Chondrocyte (in vitro differentiated cells): ENCODE results near the gene KCNQ1. TPM values are rescaled to one million over a fixed set of nuclear protein-coding genes. Genes with fewer than 3 reads are reported as not detected.

Experiments
- DNase-seq: peaks from one replicate; pipeline ENCODE4 v3.0.0; 2021; ENCODE audit warnings: mixed read lengths, low spot score
- H3K27ac Mint-ChIP-seq: one replicate; pipeline ENCODE4 v1.8.0; 2021; ENCODE audit warnings: mild to moderate bottlenecking, moderate library complexity, mixed read lengths; ENCODE audit not compliant: unreplicated experiment
- H3K27me3 Mint-ChIP-seq: 2 replicates; pipeline ENCODE4 v1.8.0; 2021; ENCODE audit warnings: low read depth, mixed read lengths
- H3K36me3 Mint-ChIP-seq: 2 replicates; pipeline ENCODE4 v1.8.0; 2021; ENCODE audit warnings: low read depth, mixed read lengths
- H3K4me1 Mint-ChIP-seq: 2 replicates; pipeline ENCODE4 v1.8.0; 2021; ENCODE audit warnings: low read depth, mild to moderate bottlenecking, mixed read lengths
- H3K4me3 Mint-ChIP-seq: one replicate; pipeline ENCODE4 v1.8.0; 2021; ENCODE audit warnings: mild to moderate bottlenecking, moderate library complexity, mixed read lengths; ENCODE audit not compliant: unreplicated experiment
- H3K9me3 Mint-ChIP-seq: 2 replicates; pipeline ENCODE4 v1.8.0; 2021; ENCODE audit warnings: low read depth, mixed read lengths
- total RNA-seq: library from RNA; stranded (reverse); gene quantifications from 3 replicates; pipeline ENCODE4 v1.2.1, GENCODE V29; 2021
- TF ChIP-seq, protein P1 (sequence below): fragments of 200-600 bp; sonication (generic); IDR thresholded peaks from 2 replicates; pipeline ENCODE4 v1.5.0; 2021; ENCODE audit warnings: antibody characterized with exemption, mild to moderate bottlenecking, moderate library complexity

Gene KCNQ1
- total RNA-seq, 1 donor from 2014 or later = not detected

DNA sequence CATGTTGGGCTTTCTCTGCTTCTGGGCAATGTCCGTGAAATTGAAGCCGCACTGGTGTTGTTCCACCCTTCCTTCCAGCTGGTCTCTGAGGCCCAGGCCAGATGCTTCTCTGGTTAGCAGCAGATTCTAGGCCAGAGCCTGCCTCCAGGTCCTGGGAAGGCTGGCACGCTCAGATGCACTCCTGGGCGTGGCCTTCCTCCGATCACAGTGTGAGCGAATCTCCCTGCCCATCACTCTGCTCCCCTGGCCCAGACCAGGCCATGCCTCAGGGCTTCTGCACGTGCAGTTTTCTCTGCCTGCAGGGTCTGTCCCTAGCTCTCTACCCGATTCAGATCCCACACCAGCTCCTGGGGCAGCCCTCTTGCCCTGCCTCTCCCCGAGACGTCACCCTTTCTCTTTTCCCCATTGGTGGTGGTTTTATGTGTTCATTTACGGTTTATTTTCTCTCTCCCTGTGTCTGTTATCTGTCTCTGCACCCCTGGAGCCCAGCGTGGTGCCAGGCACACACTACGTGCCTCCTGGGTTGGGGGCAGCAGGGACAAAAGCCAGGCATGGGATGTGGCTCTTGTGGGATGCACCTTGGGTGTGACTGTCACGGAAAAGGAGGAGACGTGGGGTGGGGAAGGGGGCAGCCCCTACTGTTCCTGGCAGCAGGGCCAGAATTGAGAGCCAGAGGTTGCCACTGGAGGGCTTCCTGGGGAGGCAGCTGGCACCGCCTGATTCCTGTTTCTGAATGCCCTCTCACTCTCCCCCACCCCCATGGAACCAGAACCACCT lies 66.0 kb downstream of the KCNQ1 start:
- no peak overlapping the region for H3K27ac Mint-ChIP-seq
- TF ChIP-seq, protein P1, sequence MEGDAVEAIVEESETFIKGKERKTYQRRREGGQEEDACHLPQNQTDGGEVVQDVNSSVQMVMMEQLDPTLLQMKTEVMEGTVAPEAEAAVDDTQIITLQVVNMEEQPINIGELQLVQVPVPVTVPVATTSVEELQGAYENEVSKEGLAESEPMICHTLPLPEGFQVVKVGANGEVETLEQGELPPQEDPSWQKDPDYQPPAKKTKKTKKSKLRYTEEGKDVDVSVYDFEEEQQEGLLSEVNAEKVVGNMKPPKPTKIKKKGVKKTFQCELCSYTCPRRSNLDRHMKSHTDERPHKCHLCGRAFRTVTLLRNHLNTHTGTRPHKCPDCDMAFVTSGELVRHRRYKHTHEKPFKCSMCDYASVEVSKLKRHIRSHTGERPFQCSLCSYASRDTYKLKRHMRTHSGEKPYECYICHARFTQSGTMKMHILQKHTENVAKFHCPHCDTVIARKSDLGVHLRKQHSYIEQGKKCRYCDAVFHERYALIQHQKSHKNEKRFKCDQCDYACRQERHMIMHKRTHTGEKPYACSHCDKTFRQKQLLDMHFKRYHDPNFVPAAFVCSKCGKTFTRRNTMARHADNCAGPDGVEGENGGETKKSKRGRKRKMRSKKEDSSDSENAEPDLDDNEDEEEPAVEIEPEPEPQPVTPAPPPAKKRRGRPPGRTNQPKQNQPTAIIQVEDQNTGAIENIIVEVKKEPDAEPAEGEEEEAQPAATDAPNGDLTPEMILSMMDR = no peak
- H3K4me1 Mint-ChIP-seq = no peaks in the 10 kb centered on the region
- H3K36me3 Mint-ChIP-seq = no peaks in the 10 kb centered on the region
- H3K4me3 Mint-ChIP-seq = no peak overlapping the region
- H3K9me3 Mint-ChIP-seq = no peaks in the 10 kb centered on the region
- DNase-seq = peak; percentile 54
- peaks cover 35% of the 10 kb centered on the region for H3K27me3 Mint-ChIP-seq

DNA sequence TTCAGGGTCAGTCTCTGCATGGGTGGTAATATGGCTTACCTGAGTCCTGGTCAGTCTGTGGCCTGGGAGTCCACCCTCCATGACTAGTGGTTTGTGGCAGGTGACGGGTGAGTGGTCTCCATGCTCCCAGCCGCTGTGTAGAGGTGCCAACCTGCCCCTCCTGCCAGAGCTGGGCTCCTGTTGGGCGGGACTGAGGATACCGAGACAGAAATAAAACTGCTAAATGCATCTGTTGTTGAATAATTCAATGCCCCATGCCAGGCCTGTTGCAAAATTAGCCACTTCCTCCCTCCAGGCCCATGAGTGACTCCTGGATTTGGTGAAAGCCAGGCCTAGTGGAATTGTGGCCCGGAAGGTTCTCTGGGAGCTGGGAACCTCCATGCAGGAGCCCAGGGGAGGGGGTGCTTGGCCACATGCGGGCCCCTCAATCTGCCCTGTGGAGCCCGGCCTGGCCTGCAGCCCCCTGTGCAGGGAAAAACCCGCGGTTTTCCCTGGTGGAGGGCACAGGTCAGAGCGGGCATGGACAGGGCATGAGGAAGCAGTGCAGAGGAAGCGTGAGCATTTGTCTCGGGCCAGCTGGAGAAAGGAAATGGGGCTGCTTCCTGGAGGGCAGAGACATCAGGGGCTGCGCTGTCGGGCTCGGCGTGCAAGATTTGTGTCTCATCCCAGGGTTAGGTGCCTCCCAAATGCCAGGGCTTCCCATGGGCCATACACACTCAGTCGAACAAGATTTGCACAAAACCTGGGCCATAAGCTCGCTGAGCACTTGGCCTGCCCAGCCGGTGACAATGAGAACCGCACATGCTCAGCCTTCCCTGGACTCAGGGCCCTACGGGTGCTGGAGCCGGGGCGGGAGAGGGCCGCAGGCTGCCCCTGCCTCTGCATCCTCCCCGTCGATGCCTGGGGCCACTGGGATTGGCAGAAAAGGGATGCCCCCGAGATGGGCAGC lies 66.9 kb downstream of the KCNQ1 start:
- DNase-seq = peak; percentile 72
- Mint-ChIP-seq H3K27ac (no peak overlapping the region), H3K4me3 (no peak overlapping the region)

DNA sequence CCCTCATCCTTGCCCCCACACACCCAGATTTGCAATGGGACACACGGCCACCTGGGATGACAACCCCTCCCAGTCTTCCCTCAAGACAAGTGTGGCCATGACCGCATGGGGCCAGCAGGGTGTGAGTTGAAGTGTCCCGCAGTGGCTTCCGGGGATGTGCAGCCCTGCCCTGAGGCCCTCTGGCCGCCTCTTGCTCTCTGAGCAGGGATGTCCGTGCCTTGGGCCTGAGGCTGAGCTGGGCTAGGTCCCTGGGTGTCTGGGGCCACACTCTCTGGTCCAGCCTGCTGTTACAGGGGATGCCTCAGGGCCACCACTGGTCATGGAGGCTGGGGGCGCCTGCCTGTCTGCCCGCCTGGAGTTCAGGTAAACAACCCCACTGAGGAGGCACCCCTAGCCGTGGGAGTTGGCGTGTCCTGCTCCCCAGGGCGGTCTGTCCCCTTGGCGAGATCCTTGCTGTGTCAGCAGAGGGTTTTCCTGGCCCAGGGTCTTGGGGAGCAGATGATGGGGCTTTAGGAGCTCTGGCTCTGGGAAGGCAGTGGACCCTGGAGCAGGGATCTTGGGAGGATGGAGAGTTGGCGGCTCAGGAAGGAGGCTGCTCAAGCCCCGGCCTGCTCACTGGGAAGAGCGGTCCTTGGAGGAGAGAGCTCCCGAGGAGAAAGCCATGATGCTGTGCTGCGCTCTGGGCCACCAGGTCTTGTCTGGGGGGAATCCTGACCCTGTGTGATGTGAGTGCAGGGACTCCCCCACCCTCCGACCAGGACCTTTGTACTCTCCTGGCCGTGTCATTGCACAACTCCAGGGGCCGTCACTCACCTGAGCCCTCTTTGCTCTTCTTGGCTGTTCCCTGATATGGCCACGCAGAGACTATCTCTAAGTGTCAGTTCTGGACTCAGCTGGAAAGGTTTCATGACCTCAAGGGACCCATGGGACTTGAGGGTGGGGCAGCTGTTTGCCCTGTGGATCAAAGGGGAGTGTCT lies 67.9 kb downstream of the KCNQ1 start:
- peaks cover 16% of the 10 kb centered on the region for H3K27me3 Mint-ChIP-seq
- no peaks in the 10 kb centered on the region for H3K36me3 Mint-ChIP-seq
- no peak overlapping the region for H3K27ac Mint-ChIP-seq
- TF ChIP-seq, protein P1 = no peak
- H3K4me1 Mint-ChIP-seq = no peaks in the 10 kb centered on the region
- DNase-seq = peak; percentile 77
- no peak overlapping the region for H3K4me3 Mint-ChIP-seq
- no peaks in the 10 kb centered on the region for H3K9me3 Mint-ChIP-seq

More for the DNA sequence above, 66.9 kb downstream of the KCNQ1 start:
- no peaks in the 10 kb centered on the region for H3K36me3 Mint-ChIP-seq
- H3K27me3 Mint-ChIP-seq = peaks cover 26% of the 10 kb centered on the region
- TF ChIP-seq, protein P1 = no peak
- H3K9me3 Mint-ChIP-seq = no peaks in the 10 kb centered on the region
- H3K4me1 Mint-ChIP-seq = no peaks in the 10 kb centered on the region

DNA sequence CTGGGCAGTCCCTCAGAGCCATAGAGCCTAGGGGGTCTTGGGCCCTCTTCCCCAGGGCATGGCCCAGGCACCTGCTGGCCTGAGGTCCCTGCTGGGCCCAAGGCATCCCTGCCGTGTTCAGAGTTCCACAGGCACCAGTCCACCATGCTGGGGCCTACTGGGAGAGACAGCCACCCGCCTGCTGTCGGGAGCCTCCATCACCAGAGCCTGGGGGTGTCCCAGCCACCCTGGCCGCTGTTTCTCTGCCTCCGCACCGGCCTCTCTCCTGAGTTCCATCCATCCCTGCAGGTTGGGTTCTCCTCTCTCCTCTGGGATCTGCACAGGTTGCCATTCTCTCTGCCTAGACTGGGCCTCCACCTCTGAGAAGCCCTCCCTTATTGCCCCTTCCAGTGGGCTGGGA lies 68.6 kb downstream of the KCNQ1 start:
- TF ChIP-seq, protein P1 = no peak
- peak; percentile 63 for DNase-seq
- no peaks in the 10 kb centered on the region for H3K9me3 Mint-ChIP-seq
- no peaks in the 10 kb centered on the region for H3K4me1 Mint-ChIP-seq
- H3K27ac Mint-ChIP-seq = no peak overlapping the region
- no peaks in the 10 kb centered on the region for H3K36me3 Mint-ChIP-seq
- H3K4me3 Mint-ChIP-seq = no peak overlapping the region
- peaks cover 14% of the 10 kb centered on the region for H3K27me3 Mint-ChIP-seq
